Activated CD8-positive, alpha-beta memory T cell treated with anti-CD3 and anti-CD28 coated beads, Interleukin-2, amount 50 U/mL, for 1 hour (primary cell): Measurements from ENCODE around the gene PYGO1.
A peak's percentile ranks its signal among the peaks of the same experiment; 100 is the strongest.
"Not testable (repeated sequence)": the region's sequence is repeated elsewhere in the genome, so short reads cannot be mapped to it uniquely, and the experiment has no call there.

Experiments used
- DNase-seq: peaks from one replicate; pipeline ENCODE4 v3.0.0-alpha.2; 2020; ENCODE audit errors: extremely low read depth

PYGO1 gene, protein sequence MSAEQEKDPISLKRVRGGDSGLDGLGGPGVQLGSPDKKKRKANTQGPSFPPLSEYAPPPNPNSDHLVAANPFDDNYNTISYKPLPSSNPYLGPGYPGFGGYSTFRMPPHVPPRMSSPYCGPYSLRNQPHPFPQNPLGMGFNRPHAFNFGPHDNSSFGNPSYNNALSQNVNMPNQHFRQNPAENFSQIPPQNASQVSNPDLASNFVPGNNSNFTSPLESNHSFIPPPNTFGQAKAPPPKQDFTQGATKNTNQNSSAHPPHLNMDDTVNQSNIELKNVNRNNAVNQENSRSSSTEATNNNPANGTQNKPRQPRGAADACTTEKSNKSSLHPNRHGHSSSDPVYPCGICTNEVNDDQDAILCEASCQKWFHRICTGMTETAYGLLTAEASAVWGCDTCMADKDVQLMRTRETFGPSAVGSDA

DNA sequence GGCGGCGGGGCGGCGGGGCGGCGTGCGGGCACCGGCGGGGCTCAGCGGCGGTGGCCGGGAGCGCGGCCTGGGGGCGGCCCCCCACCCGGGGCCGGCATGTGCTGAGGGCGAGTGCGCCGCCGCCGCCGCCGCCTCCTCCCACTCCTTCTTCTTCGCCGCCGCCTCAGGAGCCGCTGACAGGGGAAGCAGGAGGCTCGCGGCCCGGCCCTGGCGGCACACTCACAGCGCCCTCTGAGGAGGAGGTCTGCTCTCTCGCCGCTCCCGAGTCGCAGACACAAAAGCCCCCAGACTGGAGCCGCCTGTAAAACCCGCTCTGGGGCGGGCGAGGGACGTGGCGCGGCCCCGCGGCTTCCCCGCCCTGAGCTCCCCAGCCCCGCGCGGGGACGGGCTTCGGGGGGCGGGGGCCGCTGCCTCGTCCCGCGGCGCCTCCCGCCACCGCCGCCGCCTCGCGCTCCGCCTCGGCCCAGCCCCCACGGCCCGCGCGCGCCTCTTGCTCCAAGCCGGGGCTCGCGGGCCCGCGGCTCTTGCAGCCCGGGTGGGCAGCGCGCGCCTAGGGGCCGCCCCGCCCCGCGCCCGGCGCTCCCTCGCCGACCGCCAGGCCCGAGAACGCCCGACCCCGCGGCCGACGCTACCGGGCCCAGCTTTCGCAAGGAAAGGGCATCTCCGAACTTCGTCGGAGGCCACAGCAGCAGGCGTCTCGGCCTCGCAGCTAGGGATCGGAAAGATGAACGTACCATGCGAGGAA, at the start of gene PYGO1:
Gene PYGO1 (minus strand): TSS at position 276 of the 745 bp plus-strand sequence. CDS start 462 bp downstream, outside the sequence.
- DNase-seq: peak; percentile 3

DNA sequence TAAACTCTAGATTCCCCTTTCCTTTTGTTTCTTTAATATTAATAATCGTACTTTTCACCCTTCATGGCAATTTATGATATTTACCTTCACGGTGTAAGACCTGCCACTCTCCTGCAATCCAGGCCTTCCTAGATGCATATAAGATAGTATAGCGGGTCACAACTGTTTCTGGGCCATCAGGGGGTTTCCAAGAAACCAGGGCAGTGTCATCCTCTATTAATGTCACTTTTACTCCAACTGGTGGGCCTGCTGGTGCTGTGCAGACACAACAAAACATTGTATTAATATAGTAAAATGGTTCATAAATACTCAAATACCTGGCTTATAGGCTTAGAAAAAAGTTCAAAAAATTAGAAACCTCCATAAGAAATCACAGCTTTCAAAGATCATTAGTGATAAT, 48.9 kb upstream of the PYGO1 start:
- no peak for DNase-seq

DNA sequence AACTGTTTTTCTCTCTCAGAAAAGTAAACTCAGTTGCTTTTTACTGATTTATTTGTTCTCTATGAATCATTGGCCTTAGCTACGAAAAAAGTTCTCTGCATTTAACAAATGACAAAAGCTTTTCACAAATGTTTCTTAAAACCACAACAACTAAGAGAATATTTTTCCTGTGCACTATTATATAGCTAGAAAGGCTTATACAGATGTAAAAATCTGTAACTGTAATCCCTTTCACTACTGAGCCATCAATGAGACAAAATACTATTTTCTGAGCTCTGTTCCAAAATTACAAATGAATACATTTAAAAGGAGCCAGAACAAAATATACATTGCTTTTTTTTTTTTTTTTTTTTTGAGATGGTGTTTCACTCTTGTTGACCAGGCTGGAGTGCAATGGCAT, 45.6 kb upstream of the PYGO1 start:
- no peak for DNase-seq

DNA sequence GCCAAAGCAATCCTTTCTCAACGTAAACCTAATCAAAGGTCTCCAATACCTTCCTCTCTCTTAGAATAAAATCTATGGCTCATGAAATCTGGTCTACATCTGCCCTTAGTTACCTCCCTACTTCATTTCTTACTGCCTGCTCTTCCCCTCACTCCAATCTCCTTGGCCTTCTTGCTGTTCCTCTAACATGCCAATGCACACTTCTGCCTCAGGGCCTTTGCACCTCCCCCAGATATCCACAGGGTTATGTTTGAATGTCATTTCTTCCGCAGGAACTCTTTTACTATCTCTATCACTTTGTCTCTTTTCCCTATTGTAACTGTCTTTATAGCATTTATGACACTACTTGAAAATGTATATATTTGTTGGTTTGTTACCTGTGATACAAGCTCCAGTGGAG, 44.3 kb upstream of the PYGO1 start:
- DNase-seq: no peak

DNA sequence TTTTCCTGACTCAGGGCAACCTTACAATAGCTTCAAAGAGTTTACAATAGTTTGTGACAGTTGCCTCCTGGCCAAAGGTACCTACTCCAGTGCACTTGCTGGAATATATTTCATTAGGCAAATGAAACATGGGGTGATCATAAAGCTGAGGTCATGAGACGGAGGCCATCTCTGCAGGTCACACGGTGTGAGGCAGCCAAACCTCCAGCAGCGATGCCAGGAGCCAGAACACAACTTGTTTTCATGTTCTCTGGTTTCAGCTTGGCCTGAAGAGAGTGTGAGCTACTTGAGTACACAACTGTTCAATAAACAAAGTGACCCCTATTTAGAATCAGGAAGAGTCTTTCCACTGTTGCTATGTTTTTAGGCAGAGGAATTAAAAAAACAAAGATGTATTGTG, 42.7 kb upstream of the PYGO1 start:
- DNase-seq: no peak

DNA sequence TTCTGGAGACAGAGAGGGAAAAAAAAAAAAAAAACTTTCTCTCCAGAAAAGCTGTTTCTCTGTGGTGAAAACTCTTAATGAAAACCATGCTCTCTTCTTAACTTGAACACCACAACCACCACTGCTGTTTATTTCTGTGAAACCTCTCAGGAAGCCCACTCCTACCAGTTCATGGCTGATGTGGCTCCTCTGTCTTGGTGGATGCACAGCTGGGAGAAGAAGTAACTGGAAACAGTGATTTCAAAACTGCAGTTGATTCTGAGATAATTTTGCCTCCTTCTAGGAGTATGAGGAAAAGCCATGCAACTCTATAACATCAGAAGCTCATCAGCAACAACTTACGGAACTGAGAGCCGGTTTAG, 40.2 kb upstream of the PYGO1 start:
- DNase-seq: no peak

DNA sequence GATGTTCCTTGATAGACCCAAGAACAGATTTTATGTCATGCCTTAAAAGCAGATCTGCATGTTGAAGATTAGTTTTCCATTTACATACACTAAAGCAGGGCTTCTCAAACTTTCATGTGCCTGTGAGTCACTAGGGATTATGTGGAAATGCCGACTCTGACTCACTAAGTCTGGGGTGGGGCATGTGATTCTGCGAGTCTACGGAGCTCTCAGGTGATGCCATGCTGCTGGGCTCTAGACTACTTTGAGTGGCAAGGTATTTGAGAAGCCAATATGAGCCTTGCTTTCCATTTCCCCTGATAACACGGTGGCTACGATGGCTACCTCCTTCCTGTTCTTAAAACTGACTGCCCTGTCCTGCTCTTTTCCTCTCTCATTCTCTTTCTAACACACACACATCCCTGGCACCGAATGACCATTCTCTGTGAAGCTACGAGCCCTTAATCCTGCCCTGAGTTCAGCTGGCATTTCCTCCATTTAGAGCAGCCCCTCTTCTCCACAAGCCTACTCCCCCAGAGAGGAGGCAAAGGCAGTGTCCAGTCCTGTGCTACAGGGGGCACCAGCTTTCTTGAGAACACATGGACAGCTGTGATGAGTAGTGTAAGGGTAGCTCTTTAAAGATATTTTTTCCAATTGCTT, 39.7 kb upstream of the PYGO1 start:
- DNase-seq: no peak

DNA sequence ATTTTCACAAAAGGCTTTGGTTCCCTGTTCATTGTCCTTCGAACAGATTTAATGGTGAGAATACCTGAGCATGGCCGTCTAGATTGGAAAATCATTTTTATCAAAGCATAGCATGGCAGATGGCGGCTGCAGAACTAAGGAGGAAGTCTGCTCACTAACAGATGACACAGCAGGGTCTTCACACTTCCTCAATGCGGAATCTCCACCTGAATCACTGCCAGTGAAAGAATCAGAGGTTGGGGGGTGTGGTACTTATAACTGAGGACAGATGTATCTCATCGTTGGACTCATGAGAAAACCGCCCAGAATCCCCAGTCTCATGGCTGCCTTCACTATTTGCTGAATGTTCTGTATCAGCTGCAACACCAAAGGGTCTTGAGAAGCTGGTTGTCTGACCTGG, 31.6 kb upstream of the PYGO1 start:
- no peak for DNase-seq

DNA sequence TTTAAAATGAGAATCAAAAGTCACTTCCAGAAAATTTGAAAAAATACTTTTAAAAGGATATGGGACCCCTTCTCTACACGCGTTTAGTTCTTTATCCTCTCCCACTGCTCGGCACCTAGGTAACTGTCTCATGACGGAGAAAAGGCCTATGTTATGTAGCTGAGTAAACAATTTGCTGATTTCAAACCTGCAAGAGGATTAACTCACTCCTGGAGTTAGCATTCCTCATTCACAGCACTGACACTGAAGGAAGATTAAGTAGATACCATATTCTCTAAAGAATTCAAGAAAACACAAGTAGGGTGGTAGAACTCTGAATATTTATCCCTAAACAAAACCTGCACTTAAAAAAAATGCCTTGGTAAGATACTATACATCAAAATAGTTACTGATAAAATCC, 30.2 kb upstream of the PYGO1 start:
- DNase-seq: no peak

DNA sequence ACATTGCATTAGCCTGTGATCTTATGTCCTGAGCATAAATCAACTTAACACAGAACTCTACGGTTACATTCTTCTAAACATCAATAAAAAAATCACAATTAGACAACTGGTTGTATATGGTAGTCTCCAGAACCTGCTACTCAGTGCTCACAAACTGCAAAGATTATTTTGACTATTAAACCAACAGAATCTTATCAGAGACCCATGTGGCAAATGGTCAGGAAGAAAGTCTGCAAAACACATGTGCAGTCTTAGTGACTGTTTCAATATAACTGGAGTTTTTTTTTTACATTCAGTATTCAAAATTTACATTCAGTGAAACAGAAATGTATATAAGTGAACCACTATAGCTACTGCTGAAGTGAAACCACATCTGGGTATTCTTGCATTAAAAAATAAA, 27.3 kb upstream of the PYGO1 start:
- no peak for DNase-seq

DNA sequence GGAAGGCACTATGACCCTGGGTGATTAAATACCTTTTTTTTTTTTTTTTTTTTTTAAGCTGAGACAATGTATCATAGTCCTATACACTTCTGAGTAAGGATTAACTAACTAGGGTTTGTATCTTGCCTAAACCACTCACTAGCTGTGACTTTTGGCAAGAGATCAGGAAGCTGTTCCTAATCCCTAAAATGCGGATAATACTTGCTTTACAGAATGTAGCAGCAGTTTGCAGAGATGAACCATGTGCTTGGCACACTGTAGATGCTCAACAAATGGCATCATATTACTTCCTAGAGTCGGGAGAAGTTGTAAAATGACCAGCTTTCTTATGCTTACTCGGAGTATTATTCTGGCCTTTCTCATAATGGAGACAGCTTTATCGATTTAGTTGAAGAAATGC, 25.6 kb upstream of the PYGO1 start:
- no peak for DNase-seq

DNA sequence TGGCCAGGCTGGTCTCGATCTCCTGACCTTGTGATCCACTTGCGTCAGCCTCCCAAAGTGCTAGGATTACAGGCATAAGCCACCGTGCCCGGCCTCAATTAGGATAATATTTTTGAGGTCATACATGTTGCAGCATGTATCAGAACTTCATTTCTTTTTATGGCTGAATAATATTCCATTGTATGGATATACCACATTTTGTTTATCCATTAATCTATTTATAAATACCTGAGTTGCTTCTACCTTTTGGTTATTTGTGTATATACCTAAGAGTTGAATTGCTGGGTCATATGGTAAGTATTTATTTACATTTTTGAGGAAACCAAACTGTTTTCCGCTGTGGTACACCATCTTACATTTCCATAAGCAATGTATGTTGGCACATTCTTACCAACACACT, 18.1 kb upstream of the PYGO1 start:
- no peak for DNase-seq

DNA sequence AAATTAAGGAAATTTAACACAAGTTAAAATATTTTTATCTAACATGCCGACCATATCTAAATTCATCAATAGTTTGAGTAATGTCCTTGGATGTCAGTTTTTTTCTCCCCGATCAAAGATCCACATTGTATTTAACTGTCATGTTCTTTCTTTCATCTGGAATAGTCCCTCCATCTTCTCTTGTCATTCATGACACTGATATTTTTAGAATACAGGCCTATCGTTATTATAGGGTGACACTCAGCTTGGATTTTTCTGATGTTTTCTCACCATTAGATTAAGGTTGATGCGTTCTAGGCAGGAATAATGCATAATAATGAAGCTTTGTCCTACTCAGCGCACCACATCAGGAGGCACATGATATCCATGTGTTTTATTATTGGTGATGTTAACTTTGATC, 13.2 kb upstream of the PYGO1 start:
- DNase-seq: no peak

DNA sequence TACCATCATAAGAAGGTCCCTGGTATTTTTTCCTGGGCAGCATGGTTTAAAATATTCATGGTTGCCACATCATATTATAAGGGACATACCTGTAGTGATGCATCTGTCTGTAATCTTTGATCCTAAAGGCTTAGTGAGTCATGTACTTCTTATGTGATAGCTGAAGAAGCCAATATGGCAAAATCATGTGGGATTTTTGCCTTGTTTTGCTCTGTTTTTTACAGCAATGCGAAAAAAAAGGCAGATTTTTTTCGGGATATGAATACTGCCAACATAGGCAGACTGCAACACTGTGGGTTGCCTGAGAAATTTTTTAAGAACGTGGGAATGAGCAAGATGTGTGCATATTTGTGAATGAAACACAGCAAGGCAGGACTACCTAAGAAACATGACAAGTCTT, 11.3 kb upstream of the PYGO1 start:
- no peak for DNase-seq

DNA sequence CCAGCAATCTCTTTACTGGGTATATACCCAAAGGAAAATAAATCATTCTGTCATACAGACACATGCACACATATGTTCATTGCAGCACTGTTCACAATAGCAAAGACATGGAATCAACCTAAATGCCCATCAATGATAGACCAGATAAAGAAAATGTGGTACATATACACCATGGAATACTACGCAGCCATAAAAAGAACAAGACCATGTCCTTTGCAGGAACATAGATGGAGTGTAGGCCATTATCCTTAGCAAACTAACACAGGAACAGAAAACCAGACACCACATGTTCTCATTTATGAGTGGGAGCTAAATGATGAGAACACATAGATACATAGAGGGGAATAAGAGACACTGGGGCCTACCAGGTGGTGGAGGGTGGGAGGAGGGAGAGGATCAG, 4.9 kb upstream of the PYGO1 start:
- DNase-seq: not testable (repeated sequence)

DNA sequence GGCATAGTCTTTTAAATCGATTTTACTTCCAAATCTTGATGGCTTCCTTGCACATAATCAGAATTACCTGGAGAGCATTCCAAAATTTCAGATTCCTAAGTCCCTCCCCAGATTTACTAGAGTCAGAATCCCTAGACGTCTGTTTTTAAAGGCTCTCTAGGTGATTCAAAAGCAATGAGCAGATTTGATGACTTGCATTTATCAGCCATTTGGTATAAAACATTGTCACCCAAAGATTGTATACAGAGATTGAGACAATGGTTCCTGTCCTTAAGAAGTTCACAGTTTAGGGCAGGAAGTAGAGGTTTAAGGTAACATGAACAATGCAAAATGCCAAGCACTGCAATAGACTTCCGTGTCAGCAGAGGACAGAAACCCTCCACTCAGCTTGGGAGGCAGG, 2.6 kb upstream of the PYGO1 start:
- no peak for DNase-seq

DNA sequence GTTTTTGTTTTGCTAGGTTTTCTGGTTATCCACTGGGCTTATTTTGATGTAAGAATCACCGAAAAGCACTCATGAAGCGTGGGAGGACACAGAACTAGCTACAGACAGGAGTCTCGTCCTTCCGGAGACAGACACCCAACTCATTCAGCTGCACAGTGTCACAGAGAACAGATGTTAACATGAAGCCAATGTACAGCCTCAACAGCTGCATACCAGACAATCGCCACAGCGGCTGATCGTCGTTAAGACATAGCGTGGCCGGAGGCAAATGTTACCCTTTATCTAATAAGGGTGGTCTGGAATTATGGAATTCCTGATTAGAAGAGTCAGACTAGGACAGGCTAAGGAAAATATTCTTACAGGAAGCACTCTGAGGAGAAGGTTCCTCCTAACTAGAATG, 1.1 kb upstream of the PYGO1 start:
- DNase-seq: no peak

DNA sequence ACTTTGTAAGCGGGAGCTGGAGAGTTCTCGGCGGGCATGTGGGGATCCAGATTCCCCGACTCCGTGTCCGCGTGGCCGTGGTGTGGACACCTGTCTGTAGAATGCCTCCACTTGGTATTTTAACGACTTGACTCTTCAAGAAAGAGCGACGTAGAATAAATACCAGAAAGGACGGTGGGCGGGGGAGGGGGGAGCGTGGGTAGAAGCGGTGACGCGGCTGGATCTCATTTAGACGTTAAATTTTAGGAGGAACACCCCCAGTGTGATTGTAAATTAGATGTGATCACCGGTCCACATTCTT, 620 bp upstream of the PYGO1 start:
- DNase-seq: no peak

DNA sequence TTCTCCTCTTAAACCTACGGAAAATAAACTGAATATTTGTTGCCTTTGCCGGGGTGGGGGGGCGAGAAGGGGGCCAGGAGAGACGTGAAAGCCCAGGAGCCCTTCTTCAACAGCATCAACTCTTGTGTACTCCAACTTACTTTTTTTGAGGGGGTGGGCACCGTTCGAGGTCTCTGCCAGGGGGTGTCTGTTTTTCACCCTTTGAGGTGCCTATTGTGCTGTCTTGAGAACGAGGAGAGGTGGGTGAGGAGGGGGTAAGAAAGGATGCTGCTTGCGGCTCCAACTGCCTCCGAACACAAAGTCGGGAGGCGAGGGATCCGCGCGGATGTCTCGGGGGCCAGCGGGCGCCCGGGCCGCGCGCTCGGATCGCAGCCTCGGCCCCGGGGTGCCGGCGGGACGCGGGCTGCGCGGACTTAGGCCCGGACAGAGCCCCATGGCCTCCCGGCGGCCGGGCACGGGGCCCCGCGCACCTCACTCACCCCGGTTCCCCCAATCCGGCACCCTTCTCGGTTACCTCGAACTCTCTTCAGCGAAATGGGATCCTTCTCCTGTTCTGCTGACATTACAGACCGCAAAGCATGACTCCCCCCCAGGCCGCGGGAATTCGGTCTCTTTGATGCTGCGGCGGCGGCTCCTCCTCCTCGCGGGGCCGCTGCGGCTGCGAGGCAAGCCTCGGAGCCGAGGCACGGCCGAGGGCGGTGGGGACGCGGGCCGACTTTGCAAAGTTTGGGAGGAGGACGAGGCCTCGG, 650 bp downstream of the PYGO1 start:
- DNase-seq: no peak

DNA sequence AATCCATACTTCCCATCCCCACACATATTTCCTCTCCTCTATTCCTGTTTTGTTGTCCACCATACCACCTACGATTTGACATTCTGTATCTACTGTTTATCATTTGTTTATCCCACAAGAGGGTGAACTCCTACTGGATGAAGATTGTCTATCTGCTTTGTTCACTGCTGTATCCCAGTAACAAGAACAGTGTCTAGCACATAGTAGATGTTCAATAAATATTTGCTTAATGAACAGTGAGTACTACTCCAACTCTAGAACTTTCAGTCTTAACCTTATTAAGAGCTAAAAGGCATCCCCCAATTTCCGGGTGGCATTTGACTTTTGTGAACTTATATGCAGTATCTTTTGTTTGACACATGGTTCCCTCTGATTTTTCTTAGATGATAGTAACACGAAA, 1.3 kb downstream of the PYGO1 start:
- no peak for DNase-seq

DNA sequence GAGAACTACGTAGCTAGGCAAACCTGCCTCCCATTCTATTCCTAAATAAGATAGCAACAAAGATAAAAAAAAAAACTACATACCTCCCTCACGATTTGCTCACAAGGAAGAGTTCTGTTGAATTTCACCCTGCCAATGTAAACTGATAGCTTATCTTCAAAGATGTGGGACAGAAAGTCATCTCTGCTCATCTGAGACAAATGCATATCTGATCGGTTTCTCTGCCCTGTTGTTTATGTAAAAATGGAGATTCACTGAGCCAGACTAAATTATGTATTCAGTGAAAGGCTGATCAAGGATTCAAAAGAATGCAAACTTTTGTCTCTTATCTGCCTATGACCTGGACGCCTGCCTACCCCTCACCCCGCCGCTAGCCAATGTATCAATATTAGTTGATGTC, 11.2 kb downstream of the PYGO1 start:
- DNase-seq: no peak

DNA sequence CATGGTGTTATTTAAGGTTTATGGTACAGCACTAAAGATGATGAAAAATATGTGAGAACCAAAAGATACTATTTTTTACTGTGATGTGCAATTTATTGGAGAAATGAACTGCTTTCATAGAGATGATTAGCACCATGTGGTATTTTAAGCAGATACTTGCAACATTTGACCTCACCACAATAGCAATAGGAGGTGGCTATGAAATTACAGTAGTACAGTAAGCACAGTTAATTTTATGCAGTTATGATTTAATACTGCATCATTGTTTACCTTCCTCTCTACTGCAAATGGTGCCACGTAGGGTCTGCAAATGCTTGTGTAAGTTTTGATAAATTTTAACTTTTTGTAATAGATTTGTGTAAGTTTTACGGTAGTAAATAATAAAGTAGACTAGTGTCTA, 14.0 kb downstream of the PYGO1 start:
- DNase-seq: no peak

DNA sequence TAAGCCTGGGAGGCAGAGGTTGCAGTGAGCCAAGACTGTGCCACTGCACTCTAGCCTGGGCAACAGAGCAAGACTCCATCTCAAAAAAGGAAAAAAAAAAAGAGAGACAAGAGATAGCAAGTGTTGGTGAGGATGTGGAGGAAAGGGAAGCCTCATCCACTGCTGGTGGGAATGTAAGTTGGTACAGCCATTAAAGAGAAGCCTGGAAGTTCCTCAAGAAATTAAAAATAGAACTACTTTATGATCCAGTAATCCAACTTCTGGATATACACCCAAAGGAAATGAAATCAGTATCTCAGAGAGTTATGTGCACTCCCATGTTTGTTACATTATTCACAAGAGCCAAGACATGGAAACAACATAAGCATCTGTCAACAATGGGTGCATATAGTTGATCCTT, 14.9 kb downstream of the PYGO1 start:
- no peak for DNase-seq
